ENCODE results near the gene CEP43.

GRCh38 chr6:166960609-166960978 lies 38.6 kb upstream of the CEP43 start:
- no peak for TF ChIP-seq CTCF (IDR thresholded peaks at IDR 0.05)
- TF ChIP-seq TCF7L2 (IDR thresholded peaks at IDR 0.05; ENCODE audit: low read depth, low read length): no peak
- no peak for TF ChIP-seq POLR2AphosphoS5 (IDR thresholded peaks at IDR 0.05; ENCODE audit: low read depth, low read length)
- TF ChIP-seq, protein P1, sequence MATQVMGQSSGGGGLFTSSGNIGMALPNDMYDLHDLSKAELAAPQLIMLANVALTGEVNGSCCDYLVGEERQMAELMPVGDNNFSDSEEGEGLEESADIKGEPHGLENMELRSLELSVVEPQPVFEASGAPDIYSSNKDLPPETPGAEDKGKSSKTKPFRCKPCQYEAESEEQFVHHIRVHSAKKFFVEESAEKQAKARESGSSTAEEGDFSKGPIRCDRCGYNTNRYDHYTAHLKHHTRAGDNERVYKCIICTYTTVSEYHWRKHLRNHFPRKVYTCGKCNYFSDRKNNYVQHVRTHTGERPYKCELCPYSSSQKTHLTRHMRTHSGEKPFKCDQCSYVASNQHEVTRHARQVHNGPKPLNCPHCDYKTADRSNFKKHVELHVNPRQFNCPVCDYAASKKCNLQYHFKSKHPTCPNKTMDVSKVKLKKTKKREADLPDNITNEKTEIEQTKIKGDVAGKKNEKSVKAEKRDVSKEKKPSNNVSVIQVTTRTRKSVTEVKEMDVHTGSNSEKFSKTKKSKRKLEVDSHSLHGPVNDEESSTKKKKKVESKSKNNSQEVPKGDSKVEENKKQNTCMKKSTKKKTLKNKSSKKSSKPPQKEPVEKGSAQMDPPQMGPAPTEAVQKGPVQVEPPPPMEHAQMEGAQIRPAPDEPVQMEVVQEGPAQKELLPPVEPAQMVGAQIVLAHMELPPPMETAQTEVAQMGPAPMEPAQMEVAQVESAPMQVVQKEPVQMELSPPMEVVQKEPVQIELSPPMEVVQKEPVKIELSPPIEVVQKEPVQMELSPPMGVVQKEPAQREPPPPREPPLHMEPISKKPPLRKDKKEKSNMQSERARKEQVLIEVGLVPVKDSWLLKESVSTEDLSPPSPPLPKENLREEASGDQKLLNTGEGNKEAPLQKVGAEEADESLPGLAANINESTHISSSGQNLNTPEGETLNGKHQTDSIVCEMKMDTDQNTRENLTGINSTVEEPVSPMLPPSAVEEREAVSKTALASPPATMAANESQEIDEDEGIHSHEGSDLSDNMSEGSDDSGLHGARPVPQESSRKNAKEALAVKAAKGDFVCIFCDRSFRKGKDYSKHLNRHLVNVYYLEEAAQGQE (IDR thresholded peaks at IDR 0.05; ENCODE audit: insufficient read depth in 1 of 2, low read depth in 2 of 2, low read length in 1 of 2): no peak
- TF ChIP-seq SIN3A (IDR thresholded peaks at IDR 0.05; ENCODE audit: borderline replicate concordance, insufficient read depth, low read depth, low read length): no peak
